Endothelial cell of umbilical vein (primary cell): ENCODE results near the gene MAGOHB.

Source experiments
- CTCF ChIP-seq, 2 donors: IDR thresholded peaks; 1 replicate in 1 of 2; 2 replicates in 1 of 2; pipeline ENCODE4 v1.5.1; 2011; ENCODE audit warnings: low read length in 2 of 2, mild to moderate bottlenecking in 2 of 2, moderate library complexity in 2 of 2, control low read depth in 1 of 2, inconsistent platforms in 1 of 2, low read depth in 1 of 2; ENCODE audit not compliant: insufficient read depth in 1 of 2; ENCODE audit errors: extremely low read depth in 1 of 2
- EZH2 ChIP-seq: IDR thresholded peaks from 2 replicates; pipeline ENCODE4 v1.6.1; 2012; ENCODE audit warnings: borderline replicate concordance, low read depth, mild to moderate bottlenecking, moderate library complexity, low read length, inconsistent platforms; ENCODE audit not compliant: severe bottlenecking
- FOS ChIP-seq: IDR thresholded peaks from 2 replicates; pipeline ENCODE4 v1.6.1; 2011; ENCODE audit warnings: mild to moderate bottlenecking, low read length, moderate library complexity, borderline replicate concordance; ENCODE audit not compliant: insufficient read depth
- GATA2 ChIP-seq: IDR thresholded peaks from 2 replicates; pipeline ENCODE4 v1.7.0; 2011; ENCODE audit warnings: low read depth, mild to moderate bottlenecking, moderate library complexity, mixed read lengths, low read length; ENCODE audit not compliant: insufficient read length, insufficient read depth
- JUN ChIP-seq: IDR thresholded peaks from 2 replicates; pipeline ENCODE4 v1.6.1; 2011; ENCODE audit warnings: borderline replicate concordance, low read depth; ENCODE audit not compliant: insufficient read length, insufficient read depth
- MAX ChIP-seq: IDR thresholded peaks from 2 replicates; pipeline ENCODE4 v1.6.1; 2011; ENCODE audit not compliant: insufficient read depth, insufficient read length
- MYC ChIP-seq: IDR thresholded peaks from one replicate; pipeline ENCODE4 v1.6.1; 2011; ENCODE audit warnings: mild to moderate bottlenecking, low read depth, low read length
- POLR2A ChIP-seq: IDR thresholded peaks from 2 replicates; pipeline ENCODE4 v1.6.1; 2012; ENCODE audit warnings: low read depth, mild to moderate bottlenecking, control low read depth, low read length
- POLR2AphosphoS5 ChIP-seq: IDR thresholded peaks from 2 replicates; pipeline ENCODE4 v1.6.1; 2012; ENCODE audit warnings: low read depth, mild to moderate bottlenecking, control low read depth, low read length, moderate library complexity; ENCODE audit not compliant: insufficient read depth

- TF ChIP-seq CTCF (IDR thresholded peaks at IDR 0.05; ENCODE audit: extremely low read depth in 1 of 2, insufficient read depth in 1 of 2, low read depth in 1 of 2, low read length in 2 of 2) (no peak), FOS (no peak), POLR2A (no peak), JUN (no peak), POLR2AphosphoS5 (no peak), GATA2 (no peak), MAX (no peak), MYC (no peak), EZH2 (no peak)
These were observed 21.9 kb upstream of the MAGOHB start for GRCh38 chr12:10635306-10635705.
